A673 (cell line): Measurements from ENCODE around the gene TBC1D22A.

Experiments used
- CTCF ChIP-seq: fragments of 300-800, 200-600 bp; sonication (generic); conservative IDR thresholded peaks from 2 replicates; pipeline ENCODE4 v1.5.1; 2017; ENCODE audit warnings: low read depth, mild to moderate bottlenecking, antibody characterized with exemption, low read length, moderate library complexity, mixed read lengths
- EZH2 ChIP-seq: fragments of 200-600 bp; sonication (generic); IDR thresholded peaks from 2 replicates; pipeline ENCODE4 v1.6.1; 2017; ENCODE audit warnings: borderline replicate concordance, low read depth, mild to moderate bottlenecking, mixed read lengths, antibody characterized with exemption, low read length; ENCODE audit not compliant: poor library complexity, severe bottlenecking

- no peak for TF ChIP-seq CTCF
- TF ChIP-seq EZH2 = no peak
Observed at GRCh38 chr22:46979506-46979905, 217.1 kb downstream of the TBC1D22A start.
